Mesodermal cell (in vitro differentiated cells): ENCODE results near the gene IL4R.
A peak's percentile ranks its signal among the peaks of the same experiment; 100 is the strongest.
"Not testable (repeated sequence)": the region's sequence is repeated elsewhere in the genome, so short reads cannot be mapped to it uniquely, and the experiment has no call there.

Experiments used
- H3K27ac ChIP-seq: 2 replicates; pipeline ENCODE4 v1.7.0; 2013; ENCODE audit warnings: mild to moderate bottlenecking, low read depth, low read length, moderate library complexity; ENCODE audit not compliant: severe bottlenecking
- H3K36me3 ChIP-seq: 2 replicates; pipeline ENCODE4 v1.7.1; 2013; ENCODE audit warnings: mild to moderate bottlenecking, low read length, moderate library complexity; ENCODE audit not compliant: control insufficient read depth, insufficient read depth
- H3K4me1 ChIP-seq: one replicate; pipeline ENCODE4 v1.7.1; 2013; ENCODE audit warnings: mild to moderate bottlenecking, low read length; ENCODE audit not compliant: insufficient read depth, control insufficient read depth, poor library complexity, severe bottlenecking
- H3K4me3 ChIP-seq: 2 replicates; pipeline ENCODE4 v1.7.0; 2013; ENCODE audit warnings: low read length, control low read depth, mild to moderate bottlenecking; ENCODE audit not compliant: insufficient read depth, poor library complexity, severe bottlenecking; ENCODE audit errors: extremely low read depth
- H3K9me3 ChIP-seq: 2 replicates; pipeline ENCODE4 v1.7.1; 2013; ENCODE audit warnings: mild to moderate bottlenecking, low read length, moderate library complexity; ENCODE audit not compliant: control insufficient read depth
- WGBS, 2 experiments: methylation state at CpG; one replicate each; pipeline ENCODE4 v1.1.5; 2013; ENCODE audit warnings: missing lambda C conversion rate in 2 of 2; ENCODE audit not compliant: insufficient coverage in 2 of 2; 5-methylcytosine and 5-hydroxymethylcytosine counted together

The IL4R gene

GRCh38 chr16:27405546-27406451 is 92.0 kb downstream of the IL4R start:
- 73 to 92% methylated on average over 7 to 9 of the region's 19 CpGs for WGBS, 2 experiments
- Histone ChIP-seq H3K9me3 (no peaks in the 10 kb centered on the region), H3K27ac (no peak overlapping the region), H3K4me3 (no peak overlapping the region), H3K4me1 (peaks cover 6% of the 10 kb centered on the region), H3K36me3 (no peaks in the 10 kb centered on the region)

- peaks cover 6% of the 10 kb centered on the region for H3K4me1 ChIP-seq
- no peak overlapping the region for H3K4me3 ChIP-seq
- no peak overlapping the region for H3K27ac ChIP-seq
- H3K9me3 ChIP-seq: no peaks in the 10 kb centered on the region
- WGBS, 2 experiments: 87 to 93% methylated on average over 3 to 5 of the region's 6 CpGs
- no peaks in the 10 kb centered on the region for H3K36me3 ChIP-seq
Observed at GRCh38 chr16:27406511-27407128, 92.8 kb downstream of the IL4R start.

GRCh38 chr16:27407133-27407532 is 93.4 kb downstream of the IL4R start:
- Histone ChIP-seq H3K4me1 (peaks cover 6% of the 10 kb centered on the region), H3K9me3 (no peaks in the 10 kb centered on the region), H3K36me3 (no peaks in the 10 kb centered on the region), H3K4me3 (no peak overlapping the region), H3K27ac (no peak overlapping the region)
- WGBS, 2 experiments: 91% methylated on average over 1 of the region's 2 CpGs; no CpG with 5 or more reads in 1 of the 2 experiments

- Histone ChIP-seq H3K4me3 (no peak overlapping the region), H3K4me1 (peaks cover 6% of the 10 kb centered on the region), H3K36me3 (no peaks in the 10 kb centered on the region), H3K27ac (peak overlapping the region; percentile 10), H3K9me3 (no peaks in the 10 kb centered on the region)
- 85 to 91% methylated on average over 3 of the region's 3 CpGs for WGBS, 2 experiments
Observed at GRCh38 chr16:27408012-27408601, 94.3 kb downstream of the IL4R start.

- 94 to 100% methylated on average over 4 to 5 of the region's 6 CpGs for WGBS, 2 experiments
- H3K9me3 ChIP-seq: no peaks in the 10 kb centered on the region
- H3K4me3 ChIP-seq: no peak overlapping the region
- H3K27ac ChIP-seq: no peak overlapping the region
- peaks cover 6% of the 10 kb centered on the region for H3K4me1 ChIP-seq
- no peaks in the 10 kb centered on the region for H3K36me3 ChIP-seq
Observed at GRCh38 chr16:27408602-27409031, 94.8 kb downstream of the IL4R start.

GRCh38 chr16:27409958-27410357 is 96.2 kb downstream of the IL4R start:
- 83% methylated on average over 1 of the region's 2 CpGs; no CpG with 5 or more reads in 1 of the 2 experiments for WGBS, 2 experiments
- H3K36me3 ChIP-seq, H3K27ac ChIP-seq, H3K4me1 ChIP-seq, H3K9me3 ChIP-seq, H3K4me3 ChIP-seq: not testable (repeated sequence)

- Histone ChIP-seq H3K9me3 (no peaks in the 10 kb centered on the region), H3K4me3 (no peak overlapping the region), H3K4me1 (peaks cover 6% of the 10 kb centered on the region), H3K27ac (no peak overlapping the region), H3K36me3 (no peaks in the 10 kb centered on the region)
- WGBS, 2 experiments: no CpG with 5 or more reads among the region's 1 CpG
Observed at GRCh38 chr16:27410761-27411160, 97.0 kb downstream of the IL4R start.

- no CpG with 5 or more reads among the region's 2 CpGs for WGBS, 2 experiments
- H3K9me3 ChIP-seq: no peaks in the 10 kb centered on the region
- no peaks in the 10 kb centered on the region for H3K36me3 ChIP-seq
Observed at GRCh38 chr16:27413956-27414355, 100.2 kb downstream of the IL4R start.

More at GRCh38 chr16:27413956-27414355, 100.2 kb downstream of the IL4R start:
- Histone ChIP-seq H3K4me1 (no peaks in the 10 kb centered on the region), H3K27ac (no peak overlapping the region), H3K4me3 (no peak overlapping the region)
